Brain microvascular endothelial cell (primary cell): ENCODE measurements around the gene TXNIP.

Source experiments
- DNase-seq: peaks from one replicate; pipeline ENCODE4 v3.0.0-alpha.2; 2020
- H3K27ac ChIP-seq: fragments of 250-450 bp; sonication (Bioruptor Pico); 2 replicates; pipeline ENCODE4 v1.5.1; 2020; ENCODE audit warnings: mild to moderate bottlenecking, moderate library complexity
- H3K27me3 ChIP-seq: fragments of 250-450 bp; sonication (Bioruptor Pico); replicated peaks from 2 replicates; pipeline ENCODE4 v1.5.1; 2020; ENCODE audit warnings: mild to moderate bottlenecking
- H3K36me3 ChIP-seq: fragments of 250-450 bp; sonication (Bioruptor Pico); replicated peaks from 2 replicates; pipeline ENCODE4 v1.5.1; 2020; ENCODE audit warnings: mild to moderate bottlenecking
- H3K4me3 ChIP-seq: 2 replicates; pipeline ENCODE4 v1.5.1; 2011; ENCODE audit warnings: low read depth, mild to moderate bottlenecking, control low read depth, low read length, moderate library complexity
- CTCF ChIP-seq: IDR thresholded peaks from 2 replicates; pipeline ENCODE4 v1.5.1; 2011; ENCODE audit warnings: low read depth, mild to moderate bottlenecking, moderate library complexity, low read length, control low read depth, inconsistent platforms; ENCODE audit errors: missing control alignments
- in situ Hi-C: cut with HindIII; loops from 2 replicates; pipeline ENCODE4 v1.10.0; 2017; ENCODE audit warnings: low sequenced_read_pairs, low pct_ligation_motif_present

Gene TXNIP

GRCh38 chr1:145959957-145960467 is 36.4 kb downstream of the TXNIP start:
- Histone ChIP-seq H3K36me3 (no peaks in the 10 kb centered on the region), H3K4me3 (peak overlapping the region; percentile 77), H3K27ac (no peak overlapping the region), H3K27me3 (no peaks in the 10 kb centered on the region)
- DNase-seq: no peak
- in situ Hi-C loops: no loop called here
- TF ChIP-seq CTCF: no peak

GRCh38 chr1:145959333-145959732 is 37.0 kb downstream of the TXNIP start:
- in situ Hi-C loops: no loop called here
- Histone ChIP-seq H3K36me3 (no peaks in the 10 kb centered on the region), H3K27me3 (no peaks in the 10 kb centered on the region), H3K27ac (no peak overlapping the region), H3K4me3 (no peak overlapping the region)
- no peak for DNase-seq
- TF ChIP-seq CTCF: no peak

- Histone ChIP-seq H3K4me3 (no peak overlapping the region), H3K36me3 (no peaks in the 10 kb centered on the region), H3K27me3 (no peaks in the 10 kb centered on the region), H3K27ac (no peak overlapping the region)
- no peak for DNase-seq
- in situ Hi-C loops: no loop called here
- TF ChIP-seq CTCF: no peak
Observed at GRCh38 chr1:145958734-145959133, 37.6 kb downstream of the TXNIP start.

GRCh38 chr1:145957443-145958319 is 38.7 kb downstream of the TXNIP start, which contains the start of gene LIX1L:
Gene LIX1L, minus strand, starts transcription at chr1:145958017. Its CDS starts 90 bp downstream, at chr1:145957927.
- DNase-seq: peak; percentile 96
- peak within 1 kb of the TSS; percentile 79 for H3K4me3 ChIP-seq
- H3K36me3 ChIP-seq: no peaks in the 10 kb centered on the region
- no peaks in the 10 kb centered on the region for H3K27me3 ChIP-seq
- H3K27ac ChIP-seq: peak within 1 kb of the TSS; percentile 83
- TF ChIP-seq CTCF: no peak
- in situ Hi-C loops: no loop called here

GRCh38 chr1:145956781-145957442 is 39.5 kb downstream of the TXNIP start:
- H3K4me3 ChIP-seq: peak overlapping the region; percentile 79
- no peak for DNase-seq
- H3K27ac ChIP-seq: peak overlapping the region; percentile 83
- H3K36me3 ChIP-seq: no peaks in the 10 kb centered on the region
- no peak for TF ChIP-seq CTCF
- no peaks in the 10 kb centered on the region for H3K27me3 ChIP-seq
- in situ Hi-C loops: no loop called here
